H1 (cell line): Measurements from ENCODE around the gene KRTDAP.

ENCODE experiments used
- BCL11A ChIP-seq, 2 experiments: IDR thresholded peaks; one replicate each; pipeline ENCODE4 v1.6.1; 2011; ENCODE audit warnings: low read depth in 2 of 2, low read length in 2 of 2, mild to moderate bottlenecking in 2 of 2
- CHD1 ChIP-seq: IDR thresholded peaks from 2 replicates; pipeline ENCODE4 v1.6.1; 2012; ENCODE audit warnings: low read depth, low read length, improper control_type of control experiment
- CTCF ChIP-seq, 3 experiments: IDR thresholded peaks; 1 replicate in 2 of 3; 2 replicates in 1 of 3; pipeline versions ENCODE4 v1.5.1 to v1.6.1; 2011; ENCODE audit warnings: low read length in 3 of 3, mild to moderate bottlenecking in 3 of 3, inconsistent platforms in 2 of 3, low read depth in 1 of 3, moderate library complexity in 1 of 3; ENCODE audit not compliant: insufficient read depth in 1 of 3; ENCODE audit errors: control extremely low read depth in 1 of 3
- EGR1 ChIP-seq: IDR thresholded peaks from 2 replicates; pipeline ENCODE4 v1.6.1; 2011; ENCODE audit warnings: low read depth, low read length, borderline replicate concordance
- EP300 ChIP-seq, 2 experiments: IDR thresholded peaks; 1 replicate in 1 of 2; 2 replicates in 1 of 2; pipeline ENCODE4 v1.6.1; 2011 to 2012; ENCODE audit warnings: low read depth in 2 of 2, low read length in 2 of 2, mild to moderate bottlenecking in 2 of 2, borderline replicate concordance in 1 of 2, inconsistent platforms in 1 of 2, moderate library complexity in 1 of 2
- GABPA ChIP-seq: IDR thresholded peaks from 2 replicates; pipeline ENCODE4 v1.6.1; 2011; ENCODE audit warnings: mild to moderate bottlenecking, low read length, moderate library complexity, borderline replicate concordance; ENCODE audit not compliant: insufficient read depth
- KDM1A ChIP-seq: fragments of 200-600, 300-600 bp; sonication (generic); IDR thresholded peaks from 2 replicates; pipeline ENCODE4 v1.7.1; 2016; ENCODE audit warnings: mild to moderate bottlenecking, low read length, borderline replicate concordance
- POLR2A ChIP-seq, 2 experiments: IDR thresholded peaks; 1 replicate in 1 of 2; 2 replicates in 1 of 2; pipeline ENCODE4 v1.6.1; 2011; ENCODE audit warnings: low read depth in 2 of 2, low read length in 2 of 2, mild to moderate bottlenecking in 2 of 2; ENCODE audit errors: control extremely low read depth in 1 of 2
- RBBP5 ChIP-seq: IDR thresholded peaks from 2 replicates; pipeline ENCODE4 v1.7.1; 2012; ENCODE audit warnings: low read depth, mild to moderate bottlenecking, inconsistent platforms, low read length, moderate library complexity, borderline replicate concordance
- SP2 ChIP-seq: IDR thresholded peaks from 2 replicates; pipeline ENCODE4 v1.6.1; 2012; ENCODE audit warnings: mild to moderate bottlenecking, low read length, inconsistent platforms
- TAF1 ChIP-seq: IDR thresholded peaks from 2 replicates; pipeline ENCODE4 v1.6.1; 2011; ENCODE audit warnings: mild to moderate bottlenecking, low read depth, low read length
- YY1 ChIP-seq: IDR thresholded peaks from 2 replicates; pipeline ENCODE4 v1.6.1; 2011; ENCODE audit warnings: low read depth, mild to moderate bottlenecking, low read length

- TF ChIP-seq BCL11A (IDR thresholded peaks at IDR 0.05; ENCODE audit: low read depth in 2 of 2, low read length in 2 of 2) (no peak), CHD1 (no peak), SP2 (no peak), EP300 (IDR thresholded peaks at IDR 0.05; ENCODE audit: borderline replicate concordance in 1 of 2, low read depth in 2 of 2, low read length in 2 of 2) (no peak), EGR1 (no peak), KDM1A (no peak), CTCF (IDR thresholded peaks at IDR 0.05; ENCODE audit: control extremely low read depth in 1 of 3, insufficient read depth in 1 of 3, low read depth in 1 of 3, low read length in 3 of 3) (no peak), GABPA (no peak), POLR2A (IDR thresholded peaks at IDR 0.05; ENCODE audit: control extremely low read depth in 1 of 2, low read depth in 2 of 2, low read length in 2 of 2) (no peak), TAF1 (no peak), YY1 (no peak), RBBP5 (no peak)
Observed at GRCh38 chr19:35534803-35535480, 44.7 kb upstream of the KRTDAP start.
